Measurements from ENCODE around the gene RTN3.
"Not testable (repeated sequence)": the region's sequence is repeated elsewhere in the genome, so short reads cannot be mapped to it uniquely, and the experiment has no call there.

The RTN3 gene

DNA sequence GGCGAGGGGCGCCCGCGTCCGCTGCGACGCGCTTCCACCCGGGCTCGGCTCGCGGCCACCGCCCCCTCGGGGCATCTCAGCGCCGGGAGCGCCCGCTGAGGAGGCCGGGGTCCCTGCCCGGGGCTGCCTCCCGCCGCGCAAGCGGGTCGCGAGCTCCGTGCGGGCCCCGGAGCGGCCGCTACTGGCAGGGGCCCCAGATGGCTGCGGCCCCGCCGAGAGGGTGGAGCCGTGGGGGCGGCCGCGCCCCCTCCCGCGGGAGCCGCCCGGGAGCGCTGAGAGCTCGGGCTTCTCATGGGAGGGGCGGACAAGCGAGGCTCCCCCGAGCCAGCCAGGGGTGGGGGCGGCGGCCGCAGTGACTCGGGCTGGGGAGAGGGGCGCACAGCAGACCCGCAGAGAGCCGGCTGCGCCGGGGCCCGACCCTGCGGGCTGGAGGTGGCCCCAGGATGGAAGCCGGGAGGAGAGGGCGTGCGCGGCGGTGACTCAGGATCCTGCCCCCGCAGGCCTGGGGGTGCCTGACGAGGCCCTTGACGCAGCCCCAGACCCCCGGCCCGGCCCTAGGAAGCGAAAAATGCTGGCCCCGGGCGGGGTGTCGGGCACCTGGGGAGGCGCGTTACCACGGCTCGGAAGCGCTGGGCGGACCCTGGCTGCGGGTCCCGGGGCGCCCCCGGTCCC is 87.9 kb downstream of the RTN3 start:
- DNase-seq = peak; percentile 20

DNA sequence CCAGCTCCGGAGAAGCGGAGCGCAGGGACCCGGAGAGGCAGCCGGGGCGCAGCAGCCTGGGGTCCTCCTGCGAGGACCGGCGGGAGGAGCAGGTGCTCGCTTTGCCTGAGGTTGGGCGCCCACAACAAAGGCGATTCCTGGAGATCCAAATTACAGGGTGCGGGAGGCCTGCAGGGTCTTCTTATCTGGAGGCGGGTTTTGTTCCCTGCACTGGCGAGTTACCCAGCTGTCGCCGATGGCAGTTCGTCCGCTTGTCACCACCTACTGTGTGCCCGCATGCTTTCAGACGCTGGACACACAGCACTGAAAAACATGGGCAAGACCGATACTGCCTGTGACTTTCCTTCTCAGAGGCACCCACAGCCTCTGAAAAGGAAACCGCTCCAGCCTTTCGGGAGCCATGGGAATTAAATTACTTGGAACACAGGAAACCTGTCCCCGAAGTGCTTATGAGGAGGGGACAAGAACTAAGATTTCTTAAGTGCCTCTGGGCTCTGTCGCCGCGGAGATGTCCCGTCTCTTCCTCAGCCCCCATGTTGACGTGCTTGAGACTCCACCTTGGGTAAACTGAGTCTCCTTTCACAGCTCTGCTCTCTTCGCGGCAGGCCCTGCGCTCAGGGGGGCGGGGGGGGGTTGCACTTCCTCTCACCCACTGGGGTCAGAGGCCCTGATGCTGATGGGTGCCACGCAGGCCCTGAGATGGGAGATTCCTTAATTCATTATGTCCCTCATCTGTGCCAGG is 88.6 kb downstream of the RTN3 start:
- no peak for DNase-seq

DNA sequence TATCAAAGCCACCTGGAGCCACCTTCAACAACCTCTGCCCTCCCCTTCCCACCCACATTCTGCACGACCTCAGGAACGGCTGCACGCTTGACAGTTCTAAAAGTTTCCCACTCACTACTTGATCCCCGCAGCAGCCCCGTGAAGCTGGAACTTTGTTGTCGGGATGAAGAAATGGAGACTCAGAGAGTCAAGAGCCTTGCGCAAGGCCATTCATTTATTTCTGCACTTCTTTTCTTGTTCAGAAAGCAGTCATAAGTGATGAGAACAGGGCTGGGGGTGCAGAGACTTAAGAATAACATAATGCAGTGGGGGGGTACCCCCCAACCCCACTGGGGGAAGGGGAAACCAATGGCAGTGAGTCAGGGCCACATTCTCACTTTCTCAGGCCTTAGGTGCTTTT is 89.5 kb downstream of the RTN3 start:
- no peak for DNase-seq

DNA sequence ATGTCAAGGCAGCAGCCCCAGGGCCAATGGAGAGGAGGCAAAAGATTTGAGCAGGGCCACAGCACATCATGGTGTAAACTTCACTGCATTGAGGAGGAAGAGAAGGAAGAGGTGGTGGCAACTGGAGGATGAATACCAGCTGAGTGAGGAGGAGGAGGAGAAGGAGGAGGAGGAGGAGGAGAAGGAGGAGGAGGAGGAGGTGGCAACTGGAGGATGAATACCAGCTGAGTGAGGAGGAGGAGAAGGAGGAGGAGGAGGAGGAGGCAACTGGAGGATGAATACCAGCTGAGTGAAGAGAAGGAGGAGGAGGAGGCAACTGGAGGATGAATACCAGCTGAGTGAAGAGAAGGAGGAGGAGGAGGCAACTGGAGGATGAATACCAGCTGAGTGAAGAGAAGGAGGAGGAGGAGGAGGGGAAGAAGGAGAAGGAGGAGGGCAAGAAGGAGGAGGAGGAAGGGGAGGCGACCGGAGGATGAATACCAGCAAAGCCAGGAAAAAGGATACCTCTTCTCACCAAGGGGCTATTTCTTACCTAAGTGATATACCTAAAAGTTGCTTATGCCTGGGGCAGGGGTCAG is 90.5 kb downstream of the RTN3 start:
- DNase-seq = not testable (repeated sequence)

DNA sequence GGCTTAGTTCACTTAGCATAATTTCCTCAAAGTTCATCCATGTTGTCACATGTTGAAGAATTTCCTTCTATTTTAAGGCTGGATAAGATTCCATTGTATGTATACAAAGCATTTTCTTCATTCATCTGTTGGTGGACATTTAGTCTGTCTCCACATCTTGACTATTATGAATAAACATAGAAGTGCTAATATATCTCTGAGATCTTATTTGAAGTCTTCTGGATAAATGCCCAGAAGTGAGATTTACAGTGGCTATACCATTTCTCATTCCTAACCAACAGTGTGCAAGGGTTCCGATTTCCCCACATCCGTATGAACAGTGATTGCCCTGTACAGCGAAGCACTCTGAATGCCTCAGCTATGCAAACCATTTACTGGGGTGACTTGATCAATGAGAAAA is 93.9 kb downstream of the RTN3 start:
- DNase-seq = no peak

DNA sequence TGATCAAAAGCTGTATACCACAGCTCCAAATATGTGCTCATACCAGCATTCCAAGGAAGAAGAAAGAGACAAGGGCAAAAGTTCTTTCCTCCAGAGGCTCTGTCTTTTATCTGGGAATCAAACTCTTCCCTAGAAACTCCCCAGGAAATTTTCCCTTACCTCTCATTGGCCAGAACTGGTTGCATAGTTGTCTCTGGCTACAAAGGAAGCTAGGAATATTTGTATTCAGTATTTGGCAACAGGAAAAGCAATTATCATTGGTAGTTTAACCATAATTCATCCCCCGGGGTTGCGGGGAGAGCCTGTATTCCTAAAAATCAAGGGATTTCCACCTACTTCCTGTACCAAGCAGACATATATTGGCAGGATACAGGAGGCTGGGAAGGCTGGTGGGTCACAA is 97.7 kb downstream of the RTN3 start:
- DNase-seq = no peak

DNA sequence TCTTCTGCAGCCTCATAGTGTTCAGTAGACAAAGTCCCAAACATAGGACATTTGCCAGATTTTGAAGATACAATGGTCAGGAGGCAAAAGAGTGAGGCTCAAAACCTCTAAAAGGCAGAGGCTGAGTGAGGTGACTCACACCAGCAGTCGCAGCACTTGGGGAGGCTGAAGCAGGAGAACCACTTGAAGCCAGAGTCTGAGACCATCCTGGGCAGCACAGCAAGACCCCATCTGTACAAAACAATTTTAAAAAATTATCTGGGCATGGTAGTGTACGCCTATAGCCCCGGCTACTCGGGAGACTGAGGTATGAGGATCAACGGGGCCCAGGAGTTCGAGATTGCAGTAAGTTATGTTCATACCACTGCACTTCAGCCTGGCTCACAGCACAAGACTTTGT is 101.4 kb downstream of the RTN3 start:
- DNase-seq = no peak

DNA sequence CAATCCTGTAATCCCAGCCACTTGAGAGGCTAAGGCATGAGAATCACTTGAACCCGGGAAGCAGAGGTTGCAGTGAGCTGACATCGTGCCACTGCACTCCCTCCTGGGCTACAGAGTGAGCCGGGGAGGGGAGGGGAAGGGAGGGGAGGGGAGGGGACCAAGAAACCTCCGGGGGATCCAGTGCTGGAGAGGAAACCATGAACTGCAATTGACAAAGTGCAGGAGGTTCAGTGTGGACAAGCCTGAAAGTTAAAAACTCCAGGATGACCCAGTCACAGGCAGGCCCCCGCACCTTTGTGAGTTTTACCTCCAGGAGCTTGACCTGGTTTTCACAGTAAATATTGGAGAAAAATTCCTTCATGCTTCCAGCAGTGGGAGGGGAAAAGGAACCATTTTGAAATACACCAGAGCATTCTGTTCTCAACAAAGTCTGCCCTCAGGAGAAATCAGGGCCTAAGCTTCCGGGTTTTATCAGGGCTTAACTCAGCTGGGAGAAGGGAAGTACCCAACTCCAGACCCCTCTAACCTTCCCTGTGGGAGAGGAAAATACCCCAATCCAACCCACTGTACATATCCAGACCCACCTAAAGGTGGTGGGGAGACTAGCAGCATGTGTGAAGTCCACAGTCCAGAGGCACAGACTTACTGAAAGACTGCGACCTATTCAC is 102.8 kb downstream of the RTN3 start:
- no peak for DNase-seq

DNA sequence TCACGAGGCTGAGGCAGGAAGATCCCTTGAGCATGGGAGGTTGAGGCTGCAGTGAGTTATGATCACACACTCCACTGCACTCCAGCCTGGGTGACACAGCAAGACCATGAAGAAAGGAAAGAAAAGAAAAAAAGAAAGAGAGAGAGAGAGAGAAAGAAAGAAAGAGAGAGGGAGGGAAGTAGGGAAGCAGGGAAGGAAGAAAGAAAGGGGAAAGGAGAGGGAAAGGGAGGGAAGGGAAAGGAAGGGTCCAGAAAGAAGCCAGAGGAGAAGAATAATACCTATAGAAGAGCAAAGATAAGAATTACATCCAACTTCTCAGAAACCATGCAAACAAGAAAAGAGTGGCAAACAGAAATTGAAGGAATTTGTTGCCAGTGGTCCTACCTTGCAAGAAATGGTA is 104.5 kb downstream of the RTN3 start:
- DNase-seq = no peak

DNA sequence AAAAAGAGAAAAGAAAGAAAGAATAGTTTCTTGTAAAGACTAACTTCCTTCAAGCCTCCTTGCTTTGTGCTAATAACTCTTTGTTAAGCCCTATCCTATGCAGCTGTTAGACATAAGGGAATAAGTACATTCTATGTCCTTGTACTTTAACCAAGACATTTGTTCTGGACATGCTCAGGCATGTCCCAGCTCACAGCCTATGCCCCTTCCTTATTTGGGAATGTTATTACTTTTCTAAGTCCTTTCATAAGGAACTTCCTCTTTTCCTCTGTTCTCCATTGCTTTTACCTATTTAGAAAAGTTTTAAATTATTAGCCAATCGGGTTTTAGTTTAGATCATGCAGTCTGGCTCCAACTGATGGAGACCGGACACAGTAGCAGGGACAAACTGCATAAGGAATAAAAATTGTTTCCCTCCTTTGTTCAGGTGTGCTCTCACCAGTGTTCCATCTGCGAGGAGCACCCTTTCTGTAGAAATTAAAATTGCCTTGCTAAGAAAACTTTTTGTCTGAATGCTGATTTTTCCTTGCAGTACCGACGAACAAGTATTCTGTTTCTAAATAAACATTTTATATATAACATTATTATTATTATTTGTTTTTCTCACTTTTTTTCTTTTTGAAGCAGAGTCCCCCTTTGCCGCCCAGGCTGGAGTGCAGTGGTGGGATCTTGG is 110.3 kb downstream of the RTN3 start:
- DNase-seq = no peak

DNA sequence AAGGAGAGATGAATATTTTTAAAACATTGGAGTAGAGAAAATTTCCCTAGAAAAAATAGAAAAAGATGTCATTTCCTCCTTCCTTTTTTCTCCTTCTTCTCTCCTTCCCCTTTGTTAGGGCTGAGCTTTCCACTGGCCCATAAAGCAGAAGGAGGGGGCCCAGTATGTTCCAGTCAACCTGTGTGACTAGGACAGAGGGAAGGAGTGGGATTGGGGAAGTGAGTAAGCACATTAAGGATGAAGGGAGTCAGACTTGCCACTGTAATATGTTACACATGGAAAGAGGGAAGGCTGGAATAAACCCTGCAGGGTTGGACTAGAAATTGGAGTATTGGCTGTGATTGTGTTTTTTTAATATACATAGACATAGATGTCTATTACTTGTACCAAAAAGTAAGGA is 111.9 kb downstream of the RTN3 start:
- no peak for DNase-seq

DNA sequence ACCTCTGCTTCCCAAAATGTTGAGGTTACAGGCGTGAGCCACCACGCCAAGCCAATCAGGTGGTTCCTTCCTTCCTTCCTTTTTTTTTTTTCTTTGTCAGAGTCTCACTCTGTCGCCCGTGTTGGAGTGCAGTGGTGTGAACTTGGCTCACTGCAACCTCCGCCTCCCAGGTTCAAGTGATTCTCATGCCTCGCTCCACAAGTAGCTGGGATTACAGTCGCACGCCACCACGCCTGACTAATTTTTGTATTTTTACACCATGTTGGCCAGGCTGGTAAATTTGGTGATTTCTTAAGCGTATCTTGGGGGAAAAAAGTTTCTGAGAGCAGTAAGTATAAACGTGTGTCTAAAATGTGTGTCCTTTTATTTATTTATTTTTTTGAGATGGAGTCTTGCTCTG is 113.8 kb downstream of the RTN3 start:
- DNase-seq = no peak

DNA sequence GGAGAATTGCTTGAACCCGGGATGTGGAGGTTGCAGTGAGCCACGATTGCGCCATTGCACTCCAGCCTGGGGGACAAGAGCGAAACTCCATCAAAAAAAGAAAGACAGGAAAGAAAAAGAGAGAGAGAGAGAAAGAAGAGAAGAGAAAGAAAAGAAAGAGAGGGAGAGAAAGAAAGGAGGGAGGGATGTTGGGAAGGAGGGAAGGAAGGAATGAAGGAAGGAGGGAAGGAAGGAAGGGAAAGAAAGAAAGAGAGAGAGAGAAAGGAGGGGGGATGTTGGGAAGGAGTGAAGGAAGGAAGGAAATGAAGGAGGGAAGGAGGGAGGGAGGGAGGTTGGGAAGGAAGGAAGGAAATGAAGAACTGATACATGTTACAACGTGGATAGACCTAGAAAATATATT is 119.6 kb downstream of the RTN3 start:
- DNase-seq = no peak

DNA sequence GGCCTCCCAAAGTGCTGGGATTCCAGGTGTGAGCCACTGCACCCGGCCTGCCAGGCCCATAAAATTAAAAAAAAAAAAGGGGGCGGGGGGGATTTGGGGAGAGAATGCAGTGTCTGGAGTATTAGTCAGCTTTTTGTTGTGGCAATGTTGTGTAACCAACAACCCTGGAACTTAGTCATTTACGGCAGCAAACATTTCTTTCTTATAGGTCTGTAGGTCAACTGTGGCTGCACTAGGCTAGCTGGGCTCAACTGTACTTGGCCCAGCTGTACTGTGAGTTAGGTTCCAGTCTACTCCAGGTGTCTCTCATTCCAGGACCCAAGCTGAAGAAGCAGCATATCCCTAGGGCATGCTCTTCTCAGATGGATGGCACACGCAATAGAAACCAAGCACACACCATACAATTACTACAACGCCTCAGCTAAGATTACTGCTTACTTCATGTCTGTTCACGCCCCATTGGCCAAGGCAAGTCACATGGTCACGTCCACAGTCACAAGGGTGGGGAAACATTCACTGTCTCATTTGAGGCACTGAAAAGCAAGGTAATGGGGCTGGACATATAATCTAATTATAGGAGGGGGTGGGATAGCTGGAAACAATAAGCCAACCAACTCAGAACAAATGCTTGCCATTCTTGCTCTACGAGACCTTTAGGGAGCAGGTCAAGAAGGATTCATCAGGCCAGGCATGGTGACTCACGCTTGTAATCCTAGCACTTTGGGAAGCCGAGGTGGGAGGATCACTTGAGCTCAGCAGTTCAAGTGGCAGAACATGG is 121.5 kb downstream of the RTN3 start:
- no peak for DNase-seq

DNA sequence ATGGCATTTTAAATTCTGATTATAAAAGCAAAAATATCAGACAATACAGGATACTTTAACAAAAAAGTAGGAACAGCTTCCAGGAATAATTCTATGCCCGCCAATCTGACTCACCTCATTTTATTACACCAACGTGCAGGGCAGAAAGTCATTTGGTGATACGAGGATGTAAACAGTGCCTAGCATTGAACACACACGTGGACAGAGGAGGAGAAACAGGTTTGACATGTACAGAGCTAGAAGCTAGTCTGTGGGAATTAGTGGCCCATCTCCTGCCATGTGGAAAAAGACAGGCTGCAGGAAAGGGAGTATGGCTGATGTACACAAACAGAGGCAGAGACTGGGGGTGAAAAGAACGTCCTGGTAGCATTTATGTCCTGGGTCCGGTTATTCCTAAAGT is 123.0 kb downstream of the RTN3 start:
- DNase-seq = no peak

DNA sequence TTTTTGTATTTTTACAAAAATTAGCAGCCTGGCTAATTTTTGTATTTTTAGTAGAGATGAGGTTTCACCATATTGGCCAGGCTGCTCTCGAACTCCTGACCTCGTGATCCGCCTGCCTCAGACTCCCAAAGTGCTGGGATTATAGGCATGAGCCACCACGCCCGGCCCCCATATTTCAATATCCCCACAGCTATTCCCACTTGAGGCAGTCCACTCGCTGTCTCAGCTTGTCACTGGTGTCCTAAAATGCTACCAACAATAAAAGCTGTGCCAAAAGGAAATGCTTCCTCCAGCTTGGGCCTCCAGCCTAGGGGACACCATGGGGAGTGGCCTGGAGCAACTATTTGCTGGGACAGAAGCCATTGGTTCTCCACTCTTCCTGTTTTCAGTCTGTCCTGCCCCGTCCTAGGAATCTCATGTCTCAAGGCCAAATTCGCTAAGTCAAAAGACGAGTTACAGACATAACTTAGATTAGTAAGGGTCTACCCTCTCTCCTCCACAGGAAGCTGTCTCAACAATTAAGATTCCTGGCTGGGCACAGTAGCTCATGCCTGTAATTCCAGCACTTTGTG is 124.6 kb downstream of the RTN3 start:
- no peak for DNase-seq

Data from stimulated activated naive CD4-positive, alpha-beta T cell treated with Interleukin-2 at 50 U/mL for 16 hours (primary cell).